Kidney epithelial cell (primary cell): ENCODE data around the gene S100A9. TPM values are rescaled to one million over a fixed set of nuclear protein-coding genes. Genes with fewer than 3 reads are reported as not detected.

Source experiments
- DNase-seq: peaks from one replicate; pipeline ENCODE4 v3.0.0-alpha.2; 2010; ENCODE audit warnings: low read depth
- H3K27me3 ChIP-seq: 2 replicates; pipeline ENCODE4 v1.6.0; 2011; ENCODE audit warnings: low read length; ENCODE audit not compliant: control insufficient read depth, insufficient read depth
- H3K36me3 ChIP-seq: 2 replicates; pipeline ENCODE4 v1.5.1; 2011; ENCODE audit warnings: low read length; ENCODE audit not compliant: control insufficient read depth, insufficient read depth
- H3K4me3 ChIP-seq: 2 replicates; pipeline ENCODE4 v1.5.1; 2011; ENCODE audit warnings: low read depth, mild to moderate bottlenecking, control low read depth, low read length
- total RNA-seq: library from RNA; depleted of rRNA; stranded (reverse); fragments of >200 nt; gene quantifications from 2 replicates; pipeline ENCODE4 v1.2.3, GENCODE V29; 2015
- TF ChIP-seq, protein P1 (sequence below): IDR thresholded peaks from 2 replicates; pipeline ENCODE4 v1.5.1; 2011; ENCODE audit warnings: mild to moderate bottlenecking, moderate library complexity, low read length, control low read depth, inconsistent platforms; ENCODE audit not compliant: insufficient read depth, poor library complexity, severe bottlenecking

S100A9 gene
- total RNA-seq, 1 donor from 2014 or later: 35.3 TPM

DNA sequence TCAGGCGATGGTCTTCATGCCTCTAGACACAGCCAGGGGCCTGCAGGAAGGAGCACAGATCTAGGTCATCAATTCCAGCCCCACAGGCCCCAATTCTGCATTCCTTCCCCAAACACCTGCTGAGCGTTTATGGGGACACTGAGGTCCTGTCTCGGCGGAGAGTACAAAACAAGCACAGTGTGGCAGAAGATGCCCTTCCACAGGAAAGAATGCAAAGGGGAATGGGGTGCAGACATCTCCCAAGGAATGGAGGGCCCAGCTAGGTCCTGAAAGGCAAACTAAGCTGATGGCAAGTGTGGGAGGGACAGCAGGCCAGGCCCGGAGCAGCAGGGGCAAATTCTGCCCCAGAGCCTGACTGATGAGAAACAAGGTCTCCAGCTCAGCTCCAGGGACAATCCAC is 36.7 kb downstream of the S100A9 start:
- no peak for DNase-seq

DNA sequence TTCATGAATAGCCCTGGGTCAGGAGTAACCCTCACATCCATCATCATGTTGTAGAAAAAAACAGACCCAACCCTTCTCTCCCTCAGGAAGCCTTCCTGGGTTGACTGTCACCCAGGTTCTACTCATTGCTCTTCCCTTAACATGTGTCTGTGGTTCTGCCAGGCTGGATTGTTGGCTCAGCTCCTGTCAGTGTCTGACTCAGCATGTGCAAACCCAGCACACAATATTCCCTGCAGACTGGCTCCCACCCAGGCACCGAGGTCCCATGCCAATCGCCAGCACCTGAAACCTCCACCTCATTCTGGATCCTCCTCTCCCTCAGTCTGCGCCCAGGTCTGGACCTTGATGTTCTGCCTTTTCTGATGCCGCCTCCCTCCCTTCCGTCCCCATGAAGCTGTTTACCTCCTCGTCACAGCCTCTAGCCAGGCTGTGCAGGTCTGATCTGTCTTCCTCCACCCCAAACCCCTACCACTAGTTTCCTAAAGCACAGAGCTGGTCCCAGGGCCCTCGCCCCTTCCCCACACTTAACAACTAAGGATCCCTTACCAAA is 37.6 kb downstream of the S100A9 start:
- no peak for DNase-seq
- TF ChIP-seq, protein P1, sequence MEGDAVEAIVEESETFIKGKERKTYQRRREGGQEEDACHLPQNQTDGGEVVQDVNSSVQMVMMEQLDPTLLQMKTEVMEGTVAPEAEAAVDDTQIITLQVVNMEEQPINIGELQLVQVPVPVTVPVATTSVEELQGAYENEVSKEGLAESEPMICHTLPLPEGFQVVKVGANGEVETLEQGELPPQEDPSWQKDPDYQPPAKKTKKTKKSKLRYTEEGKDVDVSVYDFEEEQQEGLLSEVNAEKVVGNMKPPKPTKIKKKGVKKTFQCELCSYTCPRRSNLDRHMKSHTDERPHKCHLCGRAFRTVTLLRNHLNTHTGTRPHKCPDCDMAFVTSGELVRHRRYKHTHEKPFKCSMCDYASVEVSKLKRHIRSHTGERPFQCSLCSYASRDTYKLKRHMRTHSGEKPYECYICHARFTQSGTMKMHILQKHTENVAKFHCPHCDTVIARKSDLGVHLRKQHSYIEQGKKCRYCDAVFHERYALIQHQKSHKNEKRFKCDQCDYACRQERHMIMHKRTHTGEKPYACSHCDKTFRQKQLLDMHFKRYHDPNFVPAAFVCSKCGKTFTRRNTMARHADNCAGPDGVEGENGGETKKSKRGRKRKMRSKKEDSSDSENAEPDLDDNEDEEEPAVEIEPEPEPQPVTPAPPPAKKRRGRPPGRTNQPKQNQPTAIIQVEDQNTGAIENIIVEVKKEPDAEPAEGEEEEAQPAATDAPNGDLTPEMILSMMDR: no peak
- H3K4me3 ChIP-seq: no peak overlapping the region
- H3K36me3 ChIP-seq: no peaks in the 10 kb centered on the region
- H3K27me3 ChIP-seq: peaks cover 2% of the 10 kb centered on the region

More for the DNA sequence above, 36.7 kb downstream of the S100A9 start:
- TF ChIP-seq, protein P1: no peak
- H3K27me3 ChIP-seq: peaks cover 2% of the 10 kb centered on the region
- no peaks in the 10 kb centered on the region for H3K36me3 ChIP-seq
- H3K4me3 ChIP-seq: no peak overlapping the region

DNA sequence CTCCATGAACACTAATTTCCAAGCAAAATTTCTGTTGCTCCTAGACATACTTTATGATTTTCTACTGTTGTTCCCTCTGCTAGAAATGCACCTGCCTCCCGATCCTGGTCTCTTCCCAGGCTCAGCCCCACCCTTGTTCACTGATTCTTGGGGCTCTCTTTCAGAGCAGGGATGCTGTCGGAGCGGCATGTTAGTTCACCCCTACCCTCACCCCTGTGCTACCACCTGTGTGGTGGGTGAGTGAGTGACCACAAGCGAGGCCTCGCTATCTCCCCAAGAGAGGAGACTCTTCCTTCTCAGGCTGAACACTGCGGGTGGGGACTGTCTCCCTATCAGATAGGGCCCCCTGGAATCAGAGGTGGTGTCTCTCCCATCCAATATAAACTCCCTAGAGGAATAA is 38.1 kb downstream of the S100A9 start:
- TF ChIP-seq, protein P1: no peak
- Histone ChIP-seq H3K27me3 (peaks cover 2% of the 10 kb centered on the region), H3K36me3 (no peaks in the 10 kb centered on the region), H3K4me3 (no peak overlapping the region)
- DNase-seq: no peak

DNA sequence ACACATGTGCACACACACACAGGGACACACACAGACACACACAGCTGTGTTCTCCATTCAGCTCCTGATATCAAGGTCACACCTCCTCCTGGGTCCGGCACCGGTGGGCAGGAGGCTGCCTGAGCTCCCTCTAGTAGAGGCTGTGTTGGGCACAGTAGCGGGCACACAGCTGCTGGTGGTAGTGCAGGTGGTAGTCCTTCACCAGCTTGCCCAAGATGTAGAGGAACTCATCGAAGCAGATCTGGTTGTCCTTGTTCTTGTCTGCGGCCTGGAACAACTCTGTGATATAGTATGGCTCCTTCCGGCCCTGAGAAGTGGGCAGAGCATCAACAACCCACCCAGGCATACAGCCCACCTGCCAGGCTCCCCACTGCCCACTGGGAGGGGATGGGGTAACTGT is 38.8 kb downstream of the S100A9 start:
- Histone ChIP-seq H3K36me3 (no peaks in the 10 kb centered on the region), H3K4me3 (no peak overlapping the region), H3K27me3 (peaks cover 2% of the 10 kb centered on the region)
- TF ChIP-seq, protein P1: no peak
- no peak for DNase-seq

DNA sequence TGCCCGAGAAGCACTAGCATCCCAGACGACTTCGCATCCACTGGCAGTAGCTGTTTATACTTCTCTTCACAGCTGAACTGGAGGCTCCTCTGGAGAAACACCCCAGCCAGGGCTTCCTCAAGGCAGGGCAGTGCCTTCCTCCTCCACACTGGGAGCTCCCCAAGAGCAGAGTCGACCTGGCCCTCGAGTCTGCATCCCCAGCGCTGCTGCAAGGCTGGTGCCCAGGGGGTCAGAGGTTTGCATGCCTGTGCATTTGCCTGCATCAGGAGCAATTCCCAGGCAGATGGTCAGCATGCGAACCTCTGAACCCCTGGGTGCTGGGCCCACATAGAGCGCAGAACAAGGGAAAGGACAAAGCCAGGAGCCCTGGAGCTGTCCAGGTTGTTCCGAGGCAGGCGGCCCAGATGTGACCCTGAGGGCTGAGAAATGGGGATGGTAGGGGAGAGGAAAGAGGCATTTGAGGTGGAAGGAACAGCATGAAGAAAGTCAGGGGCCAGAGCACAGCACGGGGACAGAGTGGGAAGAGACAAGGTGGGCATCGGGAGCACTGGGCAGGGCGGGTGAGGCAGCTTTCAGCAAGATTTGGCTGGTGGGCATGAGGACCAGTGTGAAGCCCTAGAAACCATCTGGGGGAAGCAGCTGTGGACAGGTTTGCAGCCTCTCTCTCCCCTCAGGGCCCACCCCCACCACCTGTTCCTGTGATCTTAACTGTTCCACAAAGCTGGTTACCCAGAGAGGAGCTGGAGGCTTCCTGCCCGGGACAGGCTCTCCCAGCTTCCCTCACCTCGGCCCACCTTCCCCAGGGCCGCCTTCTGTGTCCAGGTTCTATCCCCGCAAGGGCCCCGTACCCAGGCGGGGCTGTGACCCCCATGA is 39.6 kb downstream of the S100A9 start:
- peaks cover 2% of the 10 kb centered on the region for H3K27me3 ChIP-seq
- H3K4me3 ChIP-seq: no peak overlapping the region
- H3K36me3 ChIP-seq: no peaks in the 10 kb centered on the region
- TF ChIP-seq, protein P1: no peak
- no peak for DNase-seq
